GM19455 (cell line): ENCODE measurements around the gene CD37.

Experiments
- ATAC-seq: cut with Tn5 transposase; IDR thresholded peaks from one replicate; pipeline ENCODE4 v1.9.1; 2021; ENCODE audit not compliant: unreplicated experiment

The CD37 gene

DNA sequence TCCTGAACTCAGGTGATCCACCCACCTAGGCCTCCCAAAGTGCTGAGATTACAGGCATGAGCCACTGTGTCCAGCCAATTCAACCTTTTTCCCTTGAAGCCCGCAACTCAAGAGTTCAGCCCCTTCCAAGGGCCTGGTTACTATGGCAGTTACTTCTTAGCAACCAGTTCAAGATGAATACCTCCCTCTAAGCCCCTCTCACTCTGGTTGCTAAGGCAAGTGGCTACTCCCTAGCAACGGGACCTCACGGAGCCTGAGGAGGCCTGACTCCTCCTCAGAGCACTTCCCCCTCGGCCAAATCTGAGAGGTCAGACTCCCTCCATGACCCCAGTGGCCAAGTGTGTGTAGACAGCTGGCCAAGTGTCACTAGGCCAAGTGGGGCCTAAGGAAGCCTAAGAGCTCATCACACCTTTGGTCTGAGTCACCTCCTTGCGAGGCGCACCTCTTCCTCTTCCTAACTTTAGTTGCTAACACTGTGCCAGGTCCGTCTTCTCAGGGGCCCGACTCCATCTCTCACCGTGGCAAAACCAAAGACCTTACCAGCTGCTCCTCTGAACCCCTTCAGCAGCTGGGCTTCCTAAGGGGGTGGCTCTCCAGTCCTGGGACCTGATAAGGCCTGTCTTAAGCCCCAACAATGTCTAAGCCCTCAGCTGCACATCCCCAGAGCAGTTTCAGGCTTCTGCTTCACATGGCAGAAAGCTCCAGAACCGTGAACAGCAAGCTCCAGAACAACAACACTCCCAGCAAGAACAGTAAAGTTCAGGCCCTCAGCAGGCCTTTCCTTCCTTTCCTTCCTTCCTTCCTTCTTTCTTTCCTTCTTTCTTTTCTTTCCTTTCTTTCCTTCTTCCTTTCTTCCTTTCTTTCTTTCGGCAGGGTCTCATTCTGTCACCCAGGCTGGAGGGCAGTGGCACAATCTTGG, 9.6 kb downstream of the CD37 start:
- no peak for ATAC-seq

DNA sequence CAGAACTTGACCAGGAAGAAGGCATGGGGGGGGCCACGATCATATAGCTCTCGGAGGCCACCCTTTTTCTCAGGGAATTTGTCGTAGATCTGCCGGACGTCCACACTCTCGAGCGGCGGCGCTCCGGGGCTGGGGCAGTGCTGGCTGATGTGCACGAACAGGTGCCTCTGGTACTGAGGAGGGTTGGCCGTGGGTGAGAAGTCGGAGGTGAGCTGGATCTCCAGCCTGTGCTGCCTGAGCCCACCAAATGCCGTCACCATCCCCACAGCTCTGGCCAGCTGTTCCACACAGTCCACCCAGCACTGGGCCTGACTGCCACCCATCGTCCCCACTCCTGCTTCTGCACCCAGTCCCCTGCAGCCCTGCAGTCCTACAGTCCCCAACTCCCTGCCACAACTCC, 12.0 kb downstream of the CD37 start:
- ATAC-seq: no peak

DNA sequence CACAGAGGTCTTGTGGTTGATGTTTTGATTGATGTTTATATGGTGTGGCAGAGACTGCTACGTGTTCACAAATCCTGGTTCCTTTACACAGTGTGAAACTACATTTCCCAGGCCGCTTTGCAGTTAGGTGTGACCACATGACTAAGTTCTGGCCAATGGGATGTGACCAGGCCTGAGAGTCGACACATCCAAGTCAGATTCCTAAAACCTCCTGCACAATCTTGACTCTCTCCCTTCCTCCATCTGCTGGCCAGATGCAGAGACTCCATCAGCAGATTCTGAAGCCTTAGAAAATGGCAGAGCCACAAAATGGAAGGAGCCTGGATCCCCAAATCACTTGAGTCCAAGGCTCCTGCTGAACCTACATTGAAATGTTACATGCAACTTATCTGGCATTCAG, 12.6 kb downstream of the CD37 start:
- ATAC-seq: no peak

DNA sequence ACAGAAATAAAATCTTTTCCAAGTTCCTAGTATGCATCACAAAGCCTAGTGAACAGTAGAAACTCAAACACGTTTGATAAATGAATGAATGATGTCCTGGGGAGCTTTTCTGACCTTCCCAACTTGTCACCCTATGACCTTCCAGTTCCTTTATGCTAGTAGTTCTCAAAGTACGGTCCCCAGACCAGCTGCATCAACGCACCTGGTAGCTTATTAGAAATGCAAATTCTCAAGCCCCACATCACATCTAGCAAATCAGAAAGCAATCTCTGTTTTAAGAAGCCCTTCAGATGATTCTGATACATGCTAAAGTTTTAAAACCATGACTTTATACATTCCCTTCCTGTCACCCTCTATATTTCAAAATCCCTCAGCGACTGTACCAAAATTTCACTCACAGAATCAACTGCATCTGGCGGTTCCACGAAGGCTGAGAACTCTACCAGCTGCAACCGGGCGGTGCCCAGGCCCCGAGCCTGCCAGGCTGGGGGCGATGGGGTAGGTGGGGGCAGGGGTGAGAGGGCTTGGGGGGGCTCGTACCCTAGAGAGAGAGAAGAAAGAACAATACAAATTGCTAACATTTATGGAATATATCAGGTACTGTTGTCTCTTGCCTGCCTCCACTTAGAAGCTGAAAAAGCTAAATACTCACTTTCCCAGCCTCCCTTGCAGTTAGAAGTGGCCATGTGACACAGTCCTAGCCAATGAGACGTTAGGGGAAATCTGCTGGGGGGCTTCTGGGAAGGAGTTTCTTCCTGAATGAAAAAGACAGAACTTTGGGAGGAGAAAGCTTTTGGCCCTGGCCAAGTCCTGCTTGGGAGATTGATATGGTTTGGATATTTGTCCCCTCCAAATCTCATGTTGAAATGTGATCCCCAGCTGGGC, 13.3 kb downstream of the CD37 start:
- no peak for ATAC-seq

DNA sequence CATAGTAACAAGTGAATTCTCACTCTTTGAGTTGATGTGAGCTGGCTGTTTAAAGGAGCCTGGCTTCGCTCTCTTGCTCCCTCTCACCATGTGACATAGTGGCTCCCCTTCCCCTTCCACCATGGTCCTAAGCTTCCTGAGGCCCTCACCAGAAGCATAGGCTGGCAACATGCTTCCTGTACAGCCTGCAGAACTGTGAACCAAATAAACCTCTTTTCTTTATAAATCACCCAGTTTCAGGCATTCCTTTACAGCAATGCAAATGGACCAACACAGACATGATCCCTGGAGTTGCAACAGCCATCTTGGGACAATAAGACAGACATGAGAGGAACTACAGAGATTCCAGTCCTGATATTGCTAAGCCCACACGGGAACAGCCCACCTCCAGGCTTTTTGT, 14.4 kb downstream of the CD37 start:
- ATAC-seq: no peak

DNA sequence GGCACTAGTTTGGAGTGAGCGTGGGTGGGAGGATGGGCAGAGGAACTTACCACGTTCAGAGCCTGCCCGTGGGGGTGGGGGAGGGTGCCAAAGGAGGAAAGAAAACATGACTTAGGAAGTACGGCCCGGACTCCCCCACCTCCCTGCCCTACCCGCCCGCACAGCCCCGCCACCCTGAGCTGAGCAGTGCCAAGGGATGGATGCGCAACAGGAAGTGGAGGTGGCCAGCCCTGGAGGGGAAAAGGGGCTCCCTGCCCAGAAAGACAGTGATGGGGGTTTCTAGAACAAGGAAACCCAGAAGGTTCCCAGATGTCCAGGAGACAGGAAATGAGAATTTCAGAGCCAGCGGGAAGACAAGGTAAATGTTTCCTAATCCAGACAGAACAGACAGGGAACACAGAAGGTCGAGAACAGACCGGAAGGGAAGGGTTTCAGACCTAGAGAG, 20.7 kb downstream of the CD37 start:
- no peak for ATAC-seq

DNA sequence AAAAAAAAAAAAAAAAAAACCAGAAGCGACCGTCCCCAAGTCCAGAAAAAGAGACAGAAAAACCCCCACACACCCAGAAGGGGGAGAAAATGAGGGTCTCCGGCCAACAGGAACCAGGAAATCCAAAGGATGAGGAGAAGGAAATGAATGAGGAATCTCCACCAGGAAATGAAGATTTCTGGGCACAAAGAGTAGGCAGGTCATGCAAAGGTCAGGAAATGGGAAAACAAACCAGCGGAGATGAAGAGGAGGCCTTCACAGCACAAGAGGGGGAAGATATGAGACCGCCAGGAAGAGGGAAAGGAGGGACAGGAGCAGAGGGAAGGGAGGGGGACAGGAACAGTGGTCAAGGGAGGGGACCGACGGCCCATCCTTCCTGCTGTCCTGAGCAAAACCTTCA, 21.2 kb downstream of the CD37 start:
- ATAC-seq: no peak

DNA sequence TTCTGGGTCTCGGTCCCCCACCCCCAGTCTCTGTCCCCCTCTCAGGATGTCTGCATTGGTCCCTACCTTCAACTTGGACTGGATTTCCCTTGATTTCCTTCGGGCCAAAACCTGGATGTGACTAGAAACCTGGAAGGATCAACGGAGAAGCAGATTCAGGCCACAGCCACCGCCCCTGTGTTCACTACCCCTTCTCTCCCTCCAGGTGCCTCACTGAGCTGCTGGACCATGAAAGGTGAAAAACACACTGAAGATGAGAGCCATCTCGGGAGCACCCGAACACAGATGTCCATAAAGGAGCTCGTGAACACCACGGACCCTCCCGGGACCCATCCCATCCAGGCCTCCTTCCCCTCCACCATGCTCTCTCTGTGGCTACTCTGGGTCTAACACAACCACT, 22.0 kb downstream of the CD37 start:
- no peak for ATAC-seq

DNA sequence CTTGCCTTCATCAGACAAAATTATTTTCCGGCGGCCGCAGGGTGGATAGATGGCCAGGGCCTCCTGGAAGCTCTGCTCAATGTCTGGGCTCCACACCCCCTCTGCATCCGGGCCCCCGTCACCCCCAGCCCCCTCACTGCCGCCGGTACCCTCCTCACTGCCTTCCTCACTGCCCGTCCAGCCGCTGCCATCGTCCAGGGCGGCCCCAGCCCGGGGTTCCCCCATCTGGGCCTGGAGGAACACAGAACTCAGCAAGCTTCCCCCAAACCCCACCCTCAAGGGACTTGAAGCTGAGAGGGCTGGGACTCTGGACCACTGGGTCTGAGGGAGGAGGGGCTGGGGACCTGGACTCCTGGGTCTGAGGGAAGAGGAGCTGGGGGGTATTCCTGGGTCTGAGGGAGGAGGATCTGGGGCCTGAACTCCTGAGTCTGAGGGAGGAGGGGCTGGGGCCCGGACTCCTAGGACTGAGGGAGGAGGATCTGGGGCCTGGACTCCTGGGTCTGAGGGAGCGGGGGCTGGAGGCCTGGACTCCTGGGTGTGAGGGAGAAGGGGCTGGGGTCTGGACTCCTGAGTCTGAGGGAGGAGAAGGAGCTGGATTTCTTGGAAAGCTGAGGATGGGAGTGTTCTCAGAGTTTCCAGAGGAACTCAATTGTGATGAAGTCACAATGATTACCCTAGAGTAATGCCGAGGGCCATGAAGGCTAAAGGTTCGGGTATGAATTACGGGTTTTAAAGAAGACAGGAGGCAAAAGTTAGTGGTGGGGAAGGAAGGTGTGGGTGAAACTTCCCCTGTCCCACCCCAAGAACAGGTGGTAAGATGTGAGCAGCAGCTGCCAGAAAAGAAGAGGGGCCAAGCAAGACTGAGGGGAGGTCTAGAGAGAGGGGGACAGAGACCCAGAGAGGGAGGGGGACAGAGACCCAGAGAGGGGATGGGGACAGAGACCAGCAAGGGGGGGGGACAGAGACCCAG, 24.9 kb downstream of the CD37 start:
- no peak for ATAC-seq

DNA sequence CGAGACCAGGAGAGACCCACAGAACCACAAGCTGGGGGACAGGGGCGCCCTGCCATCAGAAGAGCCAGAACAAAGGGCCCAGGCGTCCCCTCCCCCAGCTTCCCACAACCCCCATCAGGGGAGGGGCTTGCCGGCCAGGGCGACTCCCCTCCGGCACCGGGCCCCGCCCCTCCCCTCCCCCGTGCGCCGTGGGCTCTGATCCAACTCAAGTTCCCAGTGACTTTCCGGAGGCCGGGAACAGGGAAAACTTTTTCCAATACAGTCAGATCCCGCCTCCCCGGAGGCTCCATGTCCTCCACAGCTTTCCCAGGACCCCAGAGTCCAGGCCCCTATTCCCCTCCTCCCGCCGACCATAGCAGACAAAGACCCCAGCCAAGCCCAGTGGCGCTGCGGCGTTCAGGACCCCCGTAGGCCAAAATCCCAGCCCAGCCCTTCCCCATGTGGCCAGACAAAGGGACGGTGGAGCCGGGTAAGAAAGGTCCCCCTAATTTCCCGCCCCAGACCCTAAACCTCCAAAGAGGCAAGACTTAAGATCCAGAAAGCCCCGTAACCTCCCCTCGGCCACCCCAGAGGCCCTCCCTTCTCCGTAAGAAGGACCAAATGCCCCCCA, 26.3 kb downstream of the CD37 start:
- ATAC-seq: no peak

DNA sequence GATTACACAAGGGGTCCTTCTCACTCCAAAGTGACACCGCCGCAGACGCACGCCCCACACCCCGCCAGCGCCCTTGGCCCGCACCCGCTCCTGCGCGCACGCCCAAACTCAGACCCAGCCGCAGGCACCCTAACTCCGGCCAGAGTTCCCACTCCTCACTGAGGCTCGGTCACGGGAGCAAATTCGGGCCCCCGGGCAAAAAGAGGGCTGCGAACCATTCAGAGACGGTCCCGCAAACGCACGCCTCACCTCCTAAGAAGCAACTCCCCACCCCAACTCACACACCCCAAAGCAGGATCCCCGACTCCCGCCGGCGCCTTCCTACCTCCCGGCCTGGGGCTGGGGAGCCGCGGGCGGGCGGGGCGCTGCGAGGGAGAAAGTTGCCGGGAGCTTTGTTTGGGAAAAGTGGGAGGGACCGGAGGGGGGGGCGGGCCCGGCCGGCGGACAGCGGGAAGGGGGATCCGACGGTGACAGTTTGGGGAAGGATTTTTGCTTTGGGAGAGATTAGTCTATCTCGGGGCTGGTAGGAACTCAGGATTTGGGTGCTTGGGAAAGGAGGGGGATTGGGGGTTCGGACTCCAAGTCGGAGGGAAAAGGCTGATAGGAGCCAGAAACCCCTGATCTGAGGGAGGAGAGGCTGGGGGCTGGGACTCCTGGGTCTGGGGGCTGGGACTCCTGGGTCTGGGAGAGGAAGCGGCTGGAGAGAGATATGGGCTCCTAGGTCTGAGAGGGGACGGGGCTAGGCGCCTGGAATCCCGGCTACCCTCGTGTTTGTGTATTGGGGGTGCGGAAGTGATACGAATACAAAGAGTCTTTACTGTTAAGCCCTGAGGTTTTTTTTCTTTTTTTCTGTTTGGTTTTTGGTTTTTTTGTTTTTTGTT, 27.1 kb downstream of the CD37 start, which contains the start of gene TEAD2:
TSS of gene TEAD2 (minus strand) at position 369 of the 881 bp plus-strand sequence. CDS start 2,341 bp downstream, outside the sequence.
- ATAC-seq: no peak

DNA sequence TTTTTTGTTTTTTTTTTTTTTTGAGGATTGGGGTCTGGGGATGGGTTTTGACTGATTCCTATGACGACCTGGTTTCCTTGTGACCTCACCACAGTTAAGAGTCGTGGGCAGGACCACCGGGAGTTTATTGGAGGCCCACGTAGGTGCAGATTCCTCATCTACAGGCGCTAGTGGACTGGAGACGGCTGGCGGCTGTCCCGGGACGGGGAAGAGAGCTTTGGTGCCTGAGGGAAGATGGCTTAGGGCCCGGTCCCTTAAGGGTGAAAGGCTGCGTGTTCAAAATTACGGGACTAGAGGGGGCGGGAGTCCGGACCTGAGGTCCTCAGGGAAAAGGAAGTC, 27.7 kb downstream of the CD37 start:
- no peak for ATAC-seq

DNA sequence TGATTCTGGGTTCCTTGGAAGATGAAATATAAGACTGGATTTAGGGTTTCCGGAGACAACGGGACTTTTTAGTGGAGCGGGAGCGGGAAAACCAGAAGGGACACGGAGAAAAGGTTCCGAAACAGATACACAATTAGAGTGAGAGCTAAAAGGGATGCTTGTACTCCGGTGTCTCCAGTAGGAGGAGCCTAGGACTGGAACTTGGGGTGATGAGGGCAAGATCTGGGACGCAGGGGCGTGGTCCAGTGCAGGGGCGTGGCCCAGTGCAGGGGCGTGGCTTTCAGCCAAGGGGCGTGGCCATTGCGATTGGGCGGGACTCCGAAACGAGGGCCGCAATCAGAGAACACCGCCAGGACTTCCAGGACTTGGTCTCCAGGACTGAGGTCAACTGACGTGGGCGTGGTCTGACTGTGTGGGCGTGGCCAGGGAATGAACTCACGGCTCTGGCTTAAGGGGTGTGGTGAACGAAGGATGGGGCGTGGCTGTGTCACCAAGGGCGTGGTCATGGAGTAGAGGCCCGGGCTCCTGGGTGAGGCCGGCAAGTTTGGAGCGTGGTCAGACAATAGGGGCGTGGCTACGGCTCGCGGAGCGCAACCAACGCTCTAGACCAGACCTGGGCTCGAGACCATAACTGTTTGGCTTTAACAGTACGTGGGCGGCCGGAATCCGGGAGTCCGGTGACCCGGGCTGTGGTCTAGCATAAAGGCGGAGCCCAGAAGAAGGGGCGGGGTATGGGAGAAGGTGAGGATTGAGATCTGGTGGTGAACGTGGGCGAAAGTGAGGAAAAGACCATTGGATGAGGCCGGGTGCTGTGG, 28.3 kb downstream of the CD37 start, which contains the start of gene DKKL1:
TSS of gene DKKL1 (plus strand) at position 610 of the 815 bp plus-strand sequence. CDS start at position 732, 122 bp downstream.
- ATAC-seq: no peak

DNA sequence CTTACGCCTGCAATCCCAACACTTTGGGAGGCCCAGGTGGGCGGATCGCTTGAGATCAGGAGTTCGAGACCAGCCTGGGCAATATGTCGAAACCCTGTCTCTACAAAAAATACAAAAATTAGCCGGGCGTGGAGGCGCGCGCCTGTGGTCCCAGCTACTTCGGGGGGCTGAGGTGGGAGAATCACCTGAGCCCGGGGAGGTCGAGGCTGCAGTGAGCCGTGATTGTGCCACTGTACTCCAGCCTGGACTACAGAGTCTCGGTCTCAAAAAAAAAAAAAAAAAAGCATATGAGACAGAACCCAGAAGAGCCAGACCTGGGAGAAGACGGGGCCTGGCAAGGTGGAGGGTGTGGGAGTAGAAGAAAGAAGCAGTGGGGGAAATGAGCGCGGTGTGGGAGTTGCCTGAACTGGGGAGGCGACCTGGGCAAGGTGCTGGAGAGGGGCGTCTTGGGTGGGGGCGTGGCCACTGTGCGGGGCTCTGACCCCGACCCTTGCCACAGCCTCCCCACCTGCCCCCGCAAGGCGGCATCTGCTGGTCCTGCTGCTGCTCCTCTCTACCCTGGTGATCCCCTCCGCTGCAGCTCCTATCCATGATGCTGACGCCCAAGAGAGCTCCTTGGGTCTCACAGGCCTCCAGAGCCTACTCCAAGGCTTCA, 29.0 kb downstream of the CD37 start:
- no peak for ATAC-seq

DNA sequence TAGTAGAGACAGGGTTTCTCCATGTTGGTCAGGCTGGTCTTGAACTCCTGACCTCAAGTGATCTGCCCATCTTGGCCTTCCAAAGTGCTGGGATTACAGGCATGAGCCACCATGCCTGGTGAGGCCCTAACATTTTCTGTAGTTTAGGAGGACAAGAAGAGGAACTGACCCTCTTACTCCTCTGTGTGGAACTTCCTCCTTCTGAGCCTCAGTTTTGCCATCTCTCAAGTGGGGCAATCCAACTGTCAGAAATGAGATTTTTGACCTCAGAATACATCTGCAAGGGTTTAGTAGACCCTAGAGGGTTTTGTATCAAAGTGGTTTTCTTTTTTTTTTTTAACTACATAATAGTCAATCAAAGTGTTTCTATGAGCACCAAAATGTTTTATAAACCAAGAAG, 30.9 kb downstream of the CD37 start:
- no peak for ATAC-seq

DNA sequence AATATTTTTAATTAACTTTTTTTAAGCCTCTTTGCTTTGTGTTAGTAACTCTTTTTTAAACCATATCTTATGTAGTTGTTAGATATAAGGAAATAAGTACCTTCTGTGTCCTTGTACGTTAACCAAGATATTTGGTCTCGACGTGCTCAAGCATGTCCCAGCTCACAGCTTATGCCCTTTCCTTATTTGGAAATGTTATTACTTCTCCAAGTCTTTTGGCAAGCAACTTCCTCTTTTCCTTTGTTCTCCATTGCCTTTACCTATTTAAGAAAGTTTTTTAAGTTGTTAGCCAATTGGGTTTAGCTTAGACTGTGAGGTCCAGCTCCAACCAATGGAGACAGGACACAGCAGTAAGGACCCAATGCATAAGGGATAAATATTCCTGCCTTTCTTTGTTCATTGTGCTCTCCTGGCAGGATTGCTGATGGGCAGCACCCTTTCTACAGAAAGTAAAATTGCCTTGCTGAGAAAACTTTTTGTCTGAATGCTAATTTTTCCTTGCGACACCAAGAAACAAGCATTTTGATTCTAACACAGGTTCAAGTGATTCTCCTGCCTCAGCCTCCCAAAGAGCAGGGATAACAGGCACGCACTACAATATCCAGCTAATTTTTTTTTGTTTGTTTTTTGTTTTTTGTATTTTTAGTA, 33.6 kb downstream of the CD37 start:
- ATAC-seq: no peak

DNA sequence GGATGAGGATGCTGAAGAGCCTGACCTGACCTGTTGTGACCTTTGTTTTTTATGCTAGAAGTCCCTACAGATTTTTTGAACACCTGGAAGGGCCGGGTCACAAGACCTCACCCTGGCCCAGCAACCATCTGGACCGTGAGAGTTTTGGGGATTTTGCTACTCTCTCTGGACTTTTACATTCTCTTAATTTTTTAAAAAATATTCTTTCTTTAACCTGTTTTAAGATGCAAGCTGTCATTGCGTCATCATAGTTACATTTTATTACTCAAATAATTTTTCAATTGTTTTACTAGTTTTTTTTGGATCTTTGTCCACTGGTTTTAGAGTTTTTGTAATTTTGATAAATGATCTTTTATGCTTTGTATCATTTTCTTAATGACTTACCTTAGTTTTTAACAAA, 36.0 kb downstream of the CD37 start:
- no peak for ATAC-seq
